Activated T-helper 1 cell treated with anti-CD3 and anti-CD28 coated beads, Interleukin-2, amount 50 U/mL, for 16 hours (primary cell): ENCODE data around the gene UBE2O.
A peak's percentile ranks its signal among the peaks of the same experiment; 100 is the strongest.

Experiments used
- DNase-seq, 2 donors: peaks; one replicate each; pipeline ENCODE4 v3.0.0-alpha.2; 2020; ENCODE audit warnings: low read depth in 1 of 2, low spot score in 1 of 2

The UBE2O gene

GRCh38 chr17:76452660-76453430, at the start of gene UBE2O:
TSS of gene UBE2O (minus strand) at chr17:76453152. CDS start at chr17:76453141, 11 bp downstream.
- peak; percentile 83 to 85 for DNase-seq

DNA sequence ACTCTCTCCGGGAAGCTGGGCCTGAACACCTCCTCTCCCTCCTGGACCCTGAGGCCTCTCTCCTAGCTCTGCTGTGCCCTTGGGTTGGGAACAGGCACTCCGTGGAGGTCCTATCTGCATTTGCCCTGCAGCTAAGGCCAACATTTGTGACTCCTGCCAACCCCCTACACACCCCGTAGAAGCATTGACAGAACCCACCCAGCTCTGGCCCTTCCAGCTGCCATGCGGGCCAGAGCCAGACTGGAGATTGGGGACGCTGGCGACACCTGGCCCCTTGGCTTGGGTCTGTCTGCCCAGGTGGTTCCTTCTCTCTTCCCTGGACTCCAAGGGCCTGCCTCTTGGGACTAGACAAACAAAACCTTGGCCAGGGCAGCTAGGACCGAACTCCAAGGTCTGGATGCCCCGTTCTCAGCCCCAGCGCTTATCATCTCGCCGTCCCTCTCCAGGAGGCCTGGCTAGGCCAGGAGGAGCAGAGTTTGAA, 48.9 kb upstream of the UBE2O start:
- DNase-seq, result no peak

- DNase-seq, result peak; percentile 94 to 97
Measured at GRCh38 chr17:76501018-76501826, 48.3 kb upstream of the UBE2O start, which contains the start of gene RHBDF2. TSS of gene RHBDF2 (minus strand) at chr17:76501423. CDS start at chr17:76481524, 19,899 bp downstream.

DNA sequence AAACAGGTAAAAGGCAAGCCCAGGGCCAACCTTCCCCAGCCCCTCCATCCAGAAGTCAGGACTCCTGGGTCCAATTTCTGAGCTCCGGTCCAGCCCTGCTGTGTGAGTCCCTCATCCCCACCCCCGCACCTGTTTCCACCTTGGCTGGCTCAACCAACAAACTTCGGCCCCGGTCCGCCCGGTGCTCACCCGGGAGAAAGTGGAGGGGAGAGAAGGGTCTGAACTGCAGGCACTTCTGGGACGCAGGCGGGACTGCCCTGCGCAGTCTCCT, 47.7 kb upstream of the UBE2O start:
- no peak for DNase-seq

DNA sequence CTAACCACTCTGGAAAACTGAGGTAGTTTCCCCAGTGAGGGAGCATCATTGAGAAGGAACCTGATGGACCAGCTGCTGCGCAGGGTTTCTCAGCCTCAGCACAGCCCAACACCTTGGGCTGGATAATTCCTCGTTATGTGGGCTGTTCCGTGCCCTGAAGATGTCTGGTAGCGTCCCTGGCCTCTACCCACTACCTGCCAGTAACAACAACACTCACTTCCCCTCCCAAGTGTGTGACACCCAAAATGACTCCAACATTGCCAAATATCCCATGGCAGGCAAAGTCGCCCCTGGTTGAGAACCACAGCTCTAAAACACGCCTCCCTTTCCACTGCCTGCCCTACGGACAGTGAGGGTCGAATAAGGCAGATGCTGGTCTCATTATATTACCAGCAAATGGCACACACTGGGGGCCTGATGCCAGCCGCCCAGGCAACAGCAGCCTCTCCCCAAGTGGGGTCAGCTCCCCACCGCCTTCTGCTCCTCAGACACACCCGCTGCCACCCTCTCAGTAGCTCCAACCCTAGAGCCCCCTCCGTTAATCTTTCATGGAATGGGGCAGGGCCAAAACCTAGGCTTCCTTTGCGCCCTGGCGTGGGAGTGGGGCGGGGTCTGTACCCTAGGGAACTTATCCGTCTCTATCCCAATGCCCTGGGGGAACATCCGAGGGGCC, 47.3 kb upstream of the UBE2O start:
- DNase-seq, result no peak

DNA sequence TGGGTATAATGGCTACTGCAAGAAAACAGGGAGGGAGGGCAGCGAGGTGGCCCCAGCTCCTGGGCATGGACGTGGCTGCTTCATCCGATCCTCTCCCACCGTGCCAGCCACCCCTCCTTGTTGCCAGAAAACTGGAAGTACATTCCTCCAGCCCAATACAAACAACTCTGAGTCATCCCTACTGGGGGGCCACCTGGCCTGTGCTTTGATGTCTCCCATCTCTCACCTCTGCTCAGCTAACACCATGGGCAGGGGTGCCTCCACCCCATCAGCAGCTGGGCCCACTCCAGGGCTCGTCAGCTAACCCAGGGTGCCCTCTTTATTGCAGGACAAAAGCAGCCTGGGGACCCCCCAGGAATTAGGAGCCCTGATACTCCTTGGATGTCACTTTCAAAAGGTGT, 46.3 kb upstream of the UBE2O start:
- no peak for DNase-seq

- no peak for DNase-seq
Measured at GRCh38 chr17:76498876-76499251, 45.9 kb upstream of the UBE2O start.

- DNase-seq, result no peak
Measured at GRCh38 chr17:76497979-76498875, 45.3 kb upstream of the UBE2O start.

DNA sequence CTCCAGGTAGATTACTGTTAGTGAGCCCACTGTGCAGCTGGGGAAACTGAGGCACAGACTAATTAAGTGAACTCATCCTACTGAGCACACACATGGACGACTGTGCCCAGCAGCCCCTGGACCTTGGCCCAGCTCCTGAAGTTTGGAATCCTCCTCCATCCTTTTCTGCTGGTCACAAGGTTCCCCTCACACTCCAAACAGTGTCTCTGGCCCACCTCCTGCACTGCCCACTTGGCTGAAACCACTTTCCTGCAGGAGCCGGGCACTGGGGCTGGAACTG, 44.7 kb upstream of the UBE2O start:
- no peak for DNase-seq

DNA sequence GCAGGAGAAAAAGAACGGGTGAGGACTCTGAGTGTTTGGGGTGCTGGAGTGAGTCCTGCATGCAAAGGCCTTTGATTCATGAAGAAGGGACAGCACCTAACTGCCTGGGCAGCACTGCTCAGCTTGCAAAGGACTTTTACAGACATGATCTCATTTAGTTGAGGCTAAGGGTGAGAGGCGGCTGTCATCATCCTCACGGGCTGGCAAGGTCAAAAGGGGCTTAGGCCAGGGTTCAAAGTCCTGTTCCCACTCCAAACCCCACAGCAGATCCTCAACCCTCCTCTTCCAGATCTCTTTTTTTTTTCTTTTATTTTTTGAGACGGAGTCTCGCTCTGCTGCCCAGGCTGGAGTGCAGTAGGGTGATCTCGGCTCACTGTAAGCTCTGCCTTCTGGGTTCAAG, 43.5 kb upstream of the UBE2O start:
- DNase-seq, result no peak

- DNase-seq, result no peak
Measured at GRCh38 chr17:76495663-76496400, 42.9 kb upstream of the UBE2O start.

DNA sequence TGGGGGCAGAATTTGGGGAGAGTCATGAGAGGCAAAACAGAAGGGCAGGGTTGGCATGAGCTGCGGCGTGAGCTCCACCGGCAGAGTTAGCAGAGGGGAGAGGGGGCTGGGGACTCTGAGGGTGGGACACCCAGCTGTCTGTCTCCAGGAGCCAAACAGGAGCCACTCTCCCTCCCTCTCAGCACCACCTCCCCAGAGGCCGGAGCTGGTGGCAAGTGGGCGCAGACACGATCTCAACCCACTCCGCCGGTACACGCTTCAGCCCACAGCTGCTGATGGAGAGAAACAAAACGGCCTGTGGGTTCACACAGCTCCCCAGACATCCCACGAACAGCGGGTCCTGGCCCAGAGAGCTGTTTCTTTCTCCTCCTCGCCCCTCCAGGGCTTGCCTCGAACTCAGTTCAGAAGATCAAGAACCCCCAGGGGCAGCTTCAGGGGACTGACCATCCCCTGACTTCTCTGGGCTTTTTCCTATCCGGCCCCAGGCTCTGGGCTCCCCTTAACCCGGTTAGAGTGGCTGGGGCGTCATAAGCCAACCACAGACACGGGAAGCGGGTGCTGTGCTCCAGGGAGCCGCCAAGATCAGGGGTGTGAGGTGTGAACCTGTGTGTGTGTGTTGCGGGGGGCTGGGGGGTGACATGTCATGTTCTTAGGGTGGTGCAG, 40.7 kb upstream of the UBE2O start:
- no peak for DNase-seq

- no peak for DNase-seq
Measured at GRCh38 chr17:76492989-76493501, 40.1 kb upstream of the UBE2O start.

DNA sequence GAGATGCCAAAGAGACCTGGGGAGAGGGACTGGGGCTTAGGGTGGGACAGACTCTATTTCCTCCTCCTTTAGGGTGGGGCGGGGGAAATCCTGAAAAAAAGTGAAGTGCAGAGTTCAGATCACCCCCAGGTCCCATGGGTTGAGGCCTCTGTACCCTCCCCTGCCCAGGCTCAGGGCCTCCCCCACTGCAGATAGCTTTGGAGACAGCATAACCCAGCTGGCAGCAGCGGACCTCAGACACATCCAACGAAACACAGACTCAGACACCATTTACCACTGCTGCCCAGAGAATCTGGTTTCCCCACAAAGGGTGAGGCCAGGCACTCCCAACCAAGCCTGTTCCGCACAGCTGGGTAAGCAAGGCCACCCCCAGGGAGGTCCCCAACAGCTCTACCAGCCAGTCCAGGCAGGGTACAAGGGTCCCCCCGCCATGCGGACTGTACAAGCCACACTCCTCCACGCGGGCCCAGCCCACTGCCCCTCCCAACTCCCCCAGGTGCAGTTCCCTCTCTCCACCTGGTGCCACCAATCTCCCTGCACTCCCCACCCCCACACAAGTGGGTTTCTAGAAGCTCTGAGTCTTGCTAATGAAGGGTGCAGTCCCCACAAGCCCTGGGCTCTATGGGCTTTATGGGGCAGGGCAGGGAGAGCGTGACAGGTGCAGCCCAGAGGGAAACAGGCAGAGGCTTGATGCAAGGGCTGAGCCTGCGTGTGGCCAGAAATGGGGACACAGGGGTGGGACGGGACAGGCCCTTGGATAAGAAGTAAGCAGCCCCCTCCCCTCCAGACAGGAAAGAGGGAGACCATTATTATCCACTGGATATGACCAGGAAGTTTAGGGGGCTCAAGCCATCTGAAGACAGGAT, 39.4 kb upstream of the UBE2O start:
- DNase-seq, result no peak

- DNase-seq, result no peak
Measured at GRCh38 chr17:76491271-76492122, 38.5 kb upstream of the UBE2O start.

GRCh38 chr17:76490112-76490710, 37.3 kb upstream of the UBE2O start:
- DNase-seq, result no peak

DNA sequence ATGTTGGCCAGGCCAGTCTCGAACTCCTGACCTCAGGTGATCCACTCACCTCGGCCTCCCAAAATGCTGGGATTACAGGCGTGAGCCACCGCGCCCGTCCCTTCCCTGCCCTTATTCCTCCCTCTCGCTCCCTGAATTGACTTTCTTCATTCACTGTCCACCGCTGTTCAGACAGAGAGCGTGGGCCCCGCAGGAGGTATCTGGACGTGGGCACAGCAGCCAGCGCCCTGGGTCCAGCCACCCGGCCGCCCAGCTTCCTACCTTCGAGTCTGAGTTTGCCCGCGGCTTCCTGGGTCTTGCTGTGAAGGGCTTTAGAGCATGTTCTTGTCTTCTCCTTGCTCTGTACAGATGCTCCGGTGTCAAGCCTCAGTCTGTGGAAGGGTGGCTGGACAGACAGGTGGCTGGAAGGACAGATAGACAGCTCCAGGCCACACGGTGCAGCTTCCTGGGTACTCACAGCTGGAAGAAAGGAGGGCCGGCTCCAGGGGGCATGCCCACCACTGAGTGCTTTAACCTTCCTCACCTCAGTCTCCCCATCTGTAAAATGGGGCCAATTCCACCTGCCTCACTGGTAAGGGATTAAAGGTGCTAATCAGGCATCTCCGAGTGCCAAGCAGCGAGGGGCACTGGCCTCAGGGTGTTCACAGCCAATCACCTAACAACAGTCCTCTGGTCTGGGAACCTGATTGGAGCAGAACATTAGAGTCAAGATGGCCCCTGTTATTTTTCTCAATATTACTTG, 34.7 kb upstream of the UBE2O start:
- DNase-seq, result no peak
